Measurements from ENCODE around the gene TMEM52B. TPM values are rescaled to one million over a fixed set of nuclear protein-coding genes. Genes with fewer than 3 reads are reported as not detected.

The TMEM52B gene
- total RNA-seq, 1 donor from 2014 or later: 1.1 TPM

DNA sequence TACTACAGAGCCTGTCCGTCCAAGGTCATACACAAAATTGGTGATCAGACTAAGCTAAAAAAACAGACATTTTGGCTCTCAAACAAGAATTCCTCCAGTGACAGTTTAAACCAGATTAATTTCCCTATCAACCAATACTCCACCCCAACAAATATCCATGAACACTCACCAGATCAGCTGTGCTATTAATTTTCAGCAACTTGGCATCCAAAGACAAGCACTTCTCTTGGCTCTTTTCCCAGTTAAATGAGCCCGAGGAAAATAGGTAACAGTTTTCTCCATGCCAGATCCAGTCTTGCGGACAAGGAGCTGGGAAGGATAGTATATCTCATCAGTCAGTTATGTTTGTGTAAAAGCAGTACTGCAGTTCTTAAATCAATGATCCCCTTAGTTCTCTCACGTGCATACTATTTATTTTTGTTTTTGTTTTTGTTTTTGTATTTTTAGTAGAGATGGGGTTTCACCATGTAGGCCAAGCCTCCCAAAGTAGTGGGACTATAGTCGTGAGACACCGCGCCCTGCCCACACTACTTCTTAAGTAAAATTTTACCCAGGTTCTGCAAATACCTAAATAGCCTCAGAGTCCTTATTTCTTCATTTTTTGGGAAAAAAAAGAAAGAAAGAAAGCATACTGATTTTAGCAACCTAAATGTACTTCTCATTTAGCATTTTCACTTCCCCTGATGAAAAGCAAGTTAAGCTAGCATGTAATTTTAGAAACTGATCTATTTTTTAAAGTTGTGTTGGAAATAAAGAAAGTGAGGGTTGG lies 18.0 kb upstream of the TMEM52B start:
- H3K27ac Mint-ChIP-seq: peak overlapping the region; percentile 11
- peaks cover 4% of the 10 kb centered on the region for H3K9me3 Mint-ChIP-seq
- no peak for DNase-seq (ENCODE audit: low spot score in 2 of 2, unreplicated experiment in 2 of 2)
- TF ChIP-seq, protein P1, sequence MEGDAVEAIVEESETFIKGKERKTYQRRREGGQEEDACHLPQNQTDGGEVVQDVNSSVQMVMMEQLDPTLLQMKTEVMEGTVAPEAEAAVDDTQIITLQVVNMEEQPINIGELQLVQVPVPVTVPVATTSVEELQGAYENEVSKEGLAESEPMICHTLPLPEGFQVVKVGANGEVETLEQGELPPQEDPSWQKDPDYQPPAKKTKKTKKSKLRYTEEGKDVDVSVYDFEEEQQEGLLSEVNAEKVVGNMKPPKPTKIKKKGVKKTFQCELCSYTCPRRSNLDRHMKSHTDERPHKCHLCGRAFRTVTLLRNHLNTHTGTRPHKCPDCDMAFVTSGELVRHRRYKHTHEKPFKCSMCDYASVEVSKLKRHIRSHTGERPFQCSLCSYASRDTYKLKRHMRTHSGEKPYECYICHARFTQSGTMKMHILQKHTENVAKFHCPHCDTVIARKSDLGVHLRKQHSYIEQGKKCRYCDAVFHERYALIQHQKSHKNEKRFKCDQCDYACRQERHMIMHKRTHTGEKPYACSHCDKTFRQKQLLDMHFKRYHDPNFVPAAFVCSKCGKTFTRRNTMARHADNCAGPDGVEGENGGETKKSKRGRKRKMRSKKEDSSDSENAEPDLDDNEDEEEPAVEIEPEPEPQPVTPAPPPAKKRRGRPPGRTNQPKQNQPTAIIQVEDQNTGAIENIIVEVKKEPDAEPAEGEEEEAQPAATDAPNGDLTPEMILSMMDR (IDR thresholded peaks at IDR 0.05; ENCODE audit: unreplicated experiment): no peak
- no peak overlapping the region for H3K4me3 Mint-ChIP-seq
- no peaks in the 10 kb centered on the region for H3K27me3 Mint-ChIP-seq (ENCODE audit: low read depth)
- H3K36me3 Mint-ChIP-seq: no peaks in the 10 kb centered on the region
- H3K4me1 Mint-ChIP-seq: peaks cover 24% of the 10 kb centered on the region

GRCh38 chr12:10163084-10163483 lies 15.7 kb upstream of the TMEM52B start:
- Mint-ChIP-seq H3K36me3 (no peaks in the 10 kb centered on the region), H3K4me1 (peaks cover 33% of the 10 kb centered on the region), H3K9me3 (peaks cover 2% of the 10 kb centered on the region), H3K27me3 (ENCODE audit: low read depth) (no peaks in the 10 kb centered on the region), H3K4me3 (no peak overlapping the region), H3K27ac (no peak overlapping the region)
- TF ChIP-seq, protein P1 (IDR thresholded peaks at IDR 0.05; ENCODE audit: unreplicated experiment): no peak
- no peak for DNase-seq (ENCODE audit: low spot score in 2 of 2, unreplicated experiment in 2 of 2)

DNA sequence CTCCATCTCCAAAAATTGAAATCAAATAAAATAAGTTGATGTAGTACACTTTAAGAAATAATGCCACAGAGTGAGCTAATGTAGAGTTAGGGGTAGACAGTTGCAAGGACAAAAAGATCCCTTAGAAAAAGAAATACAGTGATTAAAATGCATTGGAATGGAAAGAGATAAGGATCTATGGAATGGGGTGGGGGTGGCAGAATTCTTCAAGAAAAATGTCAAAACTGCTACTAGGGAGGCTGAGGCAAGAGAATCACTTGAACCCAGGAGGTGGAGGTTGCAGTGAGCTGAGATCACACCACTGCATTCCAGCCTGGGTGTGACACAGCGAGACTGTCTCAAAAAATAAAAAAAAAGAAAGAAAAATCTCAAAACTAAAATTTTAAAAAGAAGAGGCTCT lies 13.4 kb upstream of the TMEM52B start:
- Mint-ChIP-seq H3K4me3 (no peak overlapping the region), H3K36me3 (no peaks in the 10 kb centered on the region), H3K4me1 (peaks cover 29% of the 10 kb centered on the region), H3K27ac (no peak overlapping the region), H3K9me3 (no peaks in the 10 kb centered on the region), H3K27me3 (ENCODE audit: low read depth) (no peaks in the 10 kb centered on the region)
- TF ChIP-seq, protein P1 (IDR thresholded peaks at IDR 0.05; ENCODE audit: unreplicated experiment): no peak
- no peak for DNase-seq (ENCODE audit: low spot score in 2 of 2, unreplicated experiment in 2 of 2)

DNA sequence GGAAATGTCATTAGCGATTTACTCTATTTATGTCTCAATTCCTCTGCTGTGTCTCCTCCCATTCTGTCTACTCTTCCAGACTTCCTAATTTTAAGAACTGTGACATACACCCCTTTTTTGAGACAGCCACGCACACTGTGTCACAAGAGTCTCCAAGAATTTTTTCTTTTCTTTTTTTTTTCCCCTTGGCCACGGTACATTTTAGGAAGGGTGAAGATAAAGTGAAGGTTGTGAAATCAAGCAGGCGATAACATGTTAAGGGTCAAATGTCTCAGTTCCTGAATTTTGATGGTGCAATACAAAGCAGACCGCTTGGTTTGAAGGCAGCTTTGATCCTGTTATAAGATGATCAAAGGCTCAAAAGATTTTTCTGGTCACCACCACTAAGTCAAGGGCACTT lies 11.2 kb upstream of the TMEM52B start:
- Mint-ChIP-seq H3K4me1 (peaks cover 28% of the 10 kb centered on the region), H3K27ac (peak overlapping the region; percentile 35), H3K36me3 (no peaks in the 10 kb centered on the region), H3K9me3 (no peaks in the 10 kb centered on the region), H3K4me3 (no peak overlapping the region), H3K27me3 (ENCODE audit: low read depth) (no peaks in the 10 kb centered on the region)
- no peak for DNase-seq (ENCODE audit: low spot score in 2 of 2, unreplicated experiment in 2 of 2)
- TF ChIP-seq, protein P1 (IDR thresholded peaks at IDR 0.05; ENCODE audit: unreplicated experiment): no peak

- TF ChIP-seq, protein P1 (IDR thresholded peaks at IDR 0.05; ENCODE audit: unreplicated experiment): no peak
- Mint-ChIP-seq H3K27ac (peak overlapping the region; percentile 93), H3K4me1 (peaks cover 26% of the 10 kb centered on the region), H3K9me3 (no peaks in the 10 kb centered on the region), H3K4me3 (no peak overlapping the region), H3K36me3 (no peaks in the 10 kb centered on the region), H3K27me3 (ENCODE audit: low read depth) (no peaks in the 10 kb centered on the region)
- DNase-seq (ENCODE audit: low spot score in 2 of 2, unreplicated experiment in 2 of 2): no peak
These were observed 9.7 kb upstream of the TMEM52B start for GRCh38 chr12:10169104-10169503.
